GM12891 (cell line): ENCODE data around the gene PDE1A.

Source experiments
- DNase-seq: peaks from one replicate; pipeline ENCODE4 v3.0.0; 2011; ENCODE audit warnings: low spot score; ENCODE audit not compliant: insufficient read length
- FAIRE-seq: peaks from 2 replicates; lab custom pipeline; 2011; peaks lifted over from hg19 to GRCh38; lab: Jason Lieb, UNC
- PAX5 ChIP-seq: IDR thresholded peaks from 2 replicates; pipeline ENCODE4 v1.6.1; 2011; ENCODE audit warnings: low read length, moderate library complexity, mild to moderate bottlenecking; ENCODE audit not compliant: insufficient read depth, severe bottlenecking
- POLR2A ChIP-seq: IDR thresholded peaks from 2 replicates; pipeline ENCODE4 v1.6.1; 2011; ENCODE audit warnings: low read depth, low read length, control low read depth
- POLR2AphosphoS5 ChIP-seq: IDR thresholded peaks from 2 replicates; pipeline ENCODE4 v1.6.1; 2011; ENCODE audit warnings: low read depth, low read length, control low read depth
- POU2F2 ChIP-seq: IDR thresholded peaks from 2 replicates; pipeline ENCODE4 v1.6.1; 2011; ENCODE audit warnings: low read depth, mild to moderate bottlenecking, control low read depth, low read length, moderate library complexity
- SPI1 ChIP-seq: IDR thresholded peaks from 2 replicates; pipeline ENCODE4 v1.6.1; 2011; ENCODE audit warnings: low read depth, low read length, control low read depth
- TAF1 ChIP-seq: IDR thresholded peaks from 2 replicates; pipeline ENCODE4 v1.6.1; 2011; ENCODE audit warnings: low read depth, low read length, control low read depth

Gene PDE1A

GRCh38 chr2:182103526-182103925 lies 323.3 kb downstream of the PDE1A start:
- no peak for DNase-seq
- no peak for TF ChIP-seq TAF1
- no peak for TF ChIP-seq POLR2A
- no peak for TF ChIP-seq POU2F2
- TF ChIP-seq SPI1 = no peak
- no peak for TF ChIP-seq POLR2AphosphoS5
- no peak for TF ChIP-seq PAX5
- FAIRE-seq = no peak

- DNase-seq (no peak), FAIRE-seq (no peak)
- TF ChIP-seq TAF1 (no peak), PAX5 (peak; percentile 51)
Observed at GRCh38 chr2:182101263-182101662, 325.6 kb downstream of the PDE1A start.

DNA sequence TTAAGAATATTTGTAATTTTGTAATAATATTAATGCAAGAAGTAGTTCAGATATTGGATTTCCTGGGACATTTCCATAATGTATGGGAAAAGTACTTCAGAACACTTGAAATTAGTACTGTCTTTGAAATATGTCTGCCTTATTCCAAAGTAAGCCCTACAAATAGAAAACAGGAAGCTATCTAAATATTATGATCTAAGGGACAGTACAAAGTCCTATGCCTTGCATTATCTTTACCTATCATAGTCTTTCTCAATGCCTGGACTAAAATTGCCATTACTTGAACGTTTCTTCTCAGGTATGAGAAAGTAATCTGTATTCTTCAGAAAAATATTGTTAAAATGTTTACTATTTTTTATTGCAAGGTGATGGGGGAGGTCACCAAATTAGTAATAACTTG lies 328.2 kb downstream of the PDE1A start:
- FAIRE-seq (no peak), DNase-seq (no peak)
- TF ChIP-seq TAF1 (no peak), PAX5 (no peak), SPI1 (no peak), POLR2AphosphoS5 (no peak), POU2F2 (no peak), POLR2A (no peak)

DNA sequence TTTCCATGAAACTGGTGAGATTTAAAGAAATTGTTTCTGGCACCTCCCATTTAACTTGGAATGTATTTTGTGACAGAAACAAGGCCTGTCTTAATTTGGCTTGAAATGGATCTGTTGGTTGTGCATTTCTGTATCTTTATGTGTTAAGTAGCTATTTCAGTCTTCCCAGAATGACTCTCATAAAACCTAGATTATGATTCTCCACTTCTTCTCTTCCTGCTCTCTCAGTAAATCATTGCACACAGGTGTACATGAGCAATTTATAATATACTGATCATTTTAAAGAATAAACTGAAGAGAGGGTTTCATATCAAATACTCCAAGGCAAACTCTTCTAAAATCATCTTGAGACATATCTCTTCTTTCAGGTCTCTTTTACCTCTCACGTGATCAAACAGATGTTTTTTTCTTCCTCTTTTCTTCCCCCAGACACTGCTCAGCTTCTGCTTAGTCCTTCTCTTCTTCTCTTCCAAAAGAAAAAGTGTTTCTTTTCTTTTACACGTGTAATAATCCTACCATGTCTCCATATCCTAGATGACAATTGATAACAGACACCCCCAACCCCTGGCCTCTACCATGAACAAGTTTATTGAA lies 329.2 kb downstream of the PDE1A start:
- DNase-seq = no peak
- no peak for TF ChIP-seq POU2F2
- no peak for TF ChIP-seq POLR2A
- TF ChIP-seq TAF1 = no peak
- no peak for TF ChIP-seq SPI1
- no peak for TF ChIP-seq POLR2AphosphoS5
- TF ChIP-seq PAX5 = no peak
- FAIRE-seq = no peak

- DNase-seq = no peak
- no peak for TF ChIP-seq POLR2AphosphoS5
- FAIRE-seq = no peak
Observed at GRCh38 chr2:182090486-182090885, 336.4 kb downstream of the PDE1A start.
